ENCODE results near the gene MT1H.

Gene MT1H

DNA sequence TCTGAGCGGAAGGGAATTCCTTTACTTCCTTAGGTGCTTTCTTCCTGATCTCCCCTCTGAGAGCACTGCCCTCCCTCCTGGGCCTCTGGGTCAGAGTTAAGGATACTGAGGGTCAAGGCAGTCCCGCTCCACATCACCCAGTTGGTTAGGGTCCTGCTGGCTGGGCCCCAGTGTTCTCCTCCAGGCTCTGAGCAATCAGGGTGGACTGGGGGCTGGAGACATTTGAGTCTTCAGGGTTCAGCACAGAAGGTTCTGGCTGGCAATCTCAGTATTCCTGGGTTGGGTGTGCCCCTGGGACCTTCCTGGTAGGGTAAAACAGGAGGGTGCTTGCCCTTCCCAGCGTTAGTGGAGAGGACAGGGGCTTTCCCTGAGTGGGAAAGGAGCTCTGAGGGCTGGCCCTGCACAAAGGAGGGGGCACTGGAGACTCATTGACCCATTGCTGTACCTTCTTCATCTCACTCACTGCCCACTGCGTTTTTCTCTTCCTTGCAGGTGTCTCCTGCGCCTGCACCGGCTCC is 36.7 kb upstream of the MT1H start:
- H3K4me3 ChIP-seq (ENCODE audit: low read depth, low read length): no peak overlapping the region
- TF ChIP-seq, protein P1, sequence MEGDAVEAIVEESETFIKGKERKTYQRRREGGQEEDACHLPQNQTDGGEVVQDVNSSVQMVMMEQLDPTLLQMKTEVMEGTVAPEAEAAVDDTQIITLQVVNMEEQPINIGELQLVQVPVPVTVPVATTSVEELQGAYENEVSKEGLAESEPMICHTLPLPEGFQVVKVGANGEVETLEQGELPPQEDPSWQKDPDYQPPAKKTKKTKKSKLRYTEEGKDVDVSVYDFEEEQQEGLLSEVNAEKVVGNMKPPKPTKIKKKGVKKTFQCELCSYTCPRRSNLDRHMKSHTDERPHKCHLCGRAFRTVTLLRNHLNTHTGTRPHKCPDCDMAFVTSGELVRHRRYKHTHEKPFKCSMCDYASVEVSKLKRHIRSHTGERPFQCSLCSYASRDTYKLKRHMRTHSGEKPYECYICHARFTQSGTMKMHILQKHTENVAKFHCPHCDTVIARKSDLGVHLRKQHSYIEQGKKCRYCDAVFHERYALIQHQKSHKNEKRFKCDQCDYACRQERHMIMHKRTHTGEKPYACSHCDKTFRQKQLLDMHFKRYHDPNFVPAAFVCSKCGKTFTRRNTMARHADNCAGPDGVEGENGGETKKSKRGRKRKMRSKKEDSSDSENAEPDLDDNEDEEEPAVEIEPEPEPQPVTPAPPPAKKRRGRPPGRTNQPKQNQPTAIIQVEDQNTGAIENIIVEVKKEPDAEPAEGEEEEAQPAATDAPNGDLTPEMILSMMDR (IDR thresholded peaks at IDR 0.05; ENCODE audit: low read depth, low read length): no peak

DNA sequence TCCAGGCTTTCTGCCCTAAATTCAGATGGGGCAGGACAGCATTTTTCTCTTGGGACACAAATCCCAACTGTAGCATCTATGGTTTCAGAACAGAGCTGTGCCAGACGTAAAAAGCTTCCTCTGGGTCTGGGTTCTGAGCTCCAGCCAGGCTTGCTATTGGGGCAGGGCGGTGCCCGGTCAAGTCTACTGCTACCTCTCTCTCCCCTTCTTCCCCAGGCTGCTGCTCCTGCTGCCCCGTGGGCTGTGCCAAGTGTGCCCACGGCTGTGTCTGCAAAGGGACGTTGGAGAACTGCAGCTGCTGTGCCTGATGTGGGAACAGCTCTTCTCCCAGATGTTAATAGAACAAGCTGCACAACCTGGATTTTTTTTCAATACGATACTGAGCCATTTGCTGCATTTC is 36.1 kb upstream of the MT1H start:
- no peak overlapping the region for H3K4me3 ChIP-seq (ENCODE audit: low read depth, low read length)
- TF ChIP-seq, protein P1 (IDR thresholded peaks at IDR 0.05; ENCODE audit: low read depth, low read length): no peak

DNA sequence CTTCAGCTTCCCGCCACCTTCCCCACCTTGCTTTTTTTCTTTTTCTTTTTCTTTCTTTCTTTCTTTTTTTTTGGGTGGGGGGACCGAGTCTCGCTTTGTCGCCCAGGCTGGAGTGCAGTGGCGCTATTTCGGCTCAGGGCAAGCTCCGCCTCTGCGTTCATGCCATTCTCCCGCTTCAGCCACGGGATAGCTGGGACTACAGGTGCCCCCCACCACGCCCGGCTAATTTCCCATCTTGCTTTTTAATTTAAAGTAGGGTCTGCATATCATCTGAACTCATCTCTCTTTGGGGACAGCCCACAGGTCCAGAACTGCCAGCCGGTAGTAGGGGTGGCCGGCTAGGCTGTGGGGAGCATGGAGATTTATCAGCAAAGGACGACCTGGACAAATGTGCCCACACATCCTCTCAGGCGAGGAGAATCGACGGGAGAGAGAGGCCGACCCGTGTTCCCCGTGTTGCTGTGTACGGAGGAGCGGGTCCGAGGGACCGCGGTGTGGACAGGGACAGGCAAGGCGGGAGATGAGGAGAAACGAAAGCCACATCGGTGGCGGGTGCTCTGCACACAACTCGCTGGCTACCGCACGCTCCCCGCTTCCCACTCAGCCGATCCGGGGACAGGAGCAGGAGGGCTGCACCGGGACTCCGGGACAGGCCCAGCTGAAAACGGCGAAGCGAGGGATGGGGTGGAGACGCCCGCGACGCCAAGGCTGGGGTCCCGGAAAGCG is 34.7 kb upstream of the MT1H start:
- TF ChIP-seq, protein P1 (IDR thresholded peaks at IDR 0.05; ENCODE audit: low read depth, low read length): no peak

DNA sequence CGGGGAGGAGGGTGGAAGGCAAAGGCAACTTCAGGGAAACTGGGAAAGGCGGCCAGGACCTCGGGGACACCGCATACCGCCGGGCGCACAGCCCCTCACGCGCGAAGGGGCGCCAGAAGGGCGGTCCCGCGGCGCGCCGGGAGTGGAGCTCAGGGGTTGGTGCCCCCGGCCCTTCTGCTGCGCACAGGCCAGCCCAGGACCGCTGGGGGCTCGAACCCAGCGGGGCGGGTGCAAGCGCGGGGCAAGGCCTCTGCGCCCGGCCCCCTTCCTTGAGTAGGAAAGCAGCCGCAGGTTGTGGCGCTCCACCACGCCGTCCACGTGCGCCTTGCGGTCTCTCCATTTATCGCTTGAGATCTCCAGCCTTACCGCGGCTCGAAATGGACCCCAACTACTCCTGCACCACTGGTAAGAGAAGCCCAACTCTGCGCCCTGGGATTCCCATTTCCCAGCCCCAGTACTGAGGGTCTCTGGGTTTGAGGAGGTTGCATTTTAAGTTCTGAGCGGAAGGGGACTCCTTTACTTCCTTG is 34.1 kb upstream of the MT1H start:
- no peak overlapping the region for H3K4me3 ChIP-seq (ENCODE audit: low read depth, low read length)
- TF ChIP-seq, protein P1 (IDR thresholded peaks at IDR 0.05; ENCODE audit: low read depth, low read length): no peak

More for the DNA sequence above, 34.7 kb upstream of the MT1H start:
- H3K4me3 ChIP-seq (ENCODE audit: low read depth, low read length): no peak overlapping the region

DNA sequence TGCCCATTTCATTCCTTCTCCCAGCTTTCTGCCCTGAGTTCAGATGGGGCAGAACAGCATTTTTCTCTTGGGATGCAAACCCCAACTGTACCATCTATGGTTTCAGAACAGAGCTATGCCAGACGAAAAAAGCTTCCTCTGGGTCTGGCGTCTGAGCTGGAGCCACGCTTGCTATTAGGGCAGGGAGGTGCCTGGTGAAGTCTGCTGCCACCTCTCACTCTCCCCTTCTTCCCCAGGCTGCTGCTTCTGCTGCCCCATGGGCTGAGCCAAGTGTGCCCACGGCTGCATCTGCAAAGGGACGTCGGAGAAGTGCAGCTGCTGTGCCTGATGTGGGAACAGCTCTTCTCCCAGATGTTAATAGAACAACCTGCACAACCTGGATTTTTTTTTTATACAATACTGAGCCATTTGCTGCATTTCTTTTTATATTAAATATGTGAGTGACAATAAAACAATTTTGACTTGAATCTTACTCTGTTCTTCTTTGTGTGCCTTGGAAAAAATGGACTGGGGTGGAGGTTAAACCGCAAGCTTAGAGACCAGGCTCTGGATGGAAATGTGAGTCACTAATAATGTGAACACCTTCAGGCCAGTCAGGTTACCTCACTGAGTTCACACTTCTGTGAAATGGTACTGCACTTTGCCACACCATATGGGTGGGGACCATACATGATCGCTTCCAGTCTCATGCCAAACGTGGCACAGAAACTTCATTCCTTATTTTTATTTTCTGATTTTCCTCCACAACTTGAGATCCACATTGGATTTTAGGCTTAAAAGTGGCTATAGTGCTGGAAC is 32.8 kb upstream of the MT1H start:
- no peak overlapping the region for H3K4me3 ChIP-seq (ENCODE audit: low read depth, low read length)
- TF ChIP-seq, protein P1 (IDR thresholded peaks at IDR 0.05; ENCODE audit: low read depth, low read length): no peak

DNA sequence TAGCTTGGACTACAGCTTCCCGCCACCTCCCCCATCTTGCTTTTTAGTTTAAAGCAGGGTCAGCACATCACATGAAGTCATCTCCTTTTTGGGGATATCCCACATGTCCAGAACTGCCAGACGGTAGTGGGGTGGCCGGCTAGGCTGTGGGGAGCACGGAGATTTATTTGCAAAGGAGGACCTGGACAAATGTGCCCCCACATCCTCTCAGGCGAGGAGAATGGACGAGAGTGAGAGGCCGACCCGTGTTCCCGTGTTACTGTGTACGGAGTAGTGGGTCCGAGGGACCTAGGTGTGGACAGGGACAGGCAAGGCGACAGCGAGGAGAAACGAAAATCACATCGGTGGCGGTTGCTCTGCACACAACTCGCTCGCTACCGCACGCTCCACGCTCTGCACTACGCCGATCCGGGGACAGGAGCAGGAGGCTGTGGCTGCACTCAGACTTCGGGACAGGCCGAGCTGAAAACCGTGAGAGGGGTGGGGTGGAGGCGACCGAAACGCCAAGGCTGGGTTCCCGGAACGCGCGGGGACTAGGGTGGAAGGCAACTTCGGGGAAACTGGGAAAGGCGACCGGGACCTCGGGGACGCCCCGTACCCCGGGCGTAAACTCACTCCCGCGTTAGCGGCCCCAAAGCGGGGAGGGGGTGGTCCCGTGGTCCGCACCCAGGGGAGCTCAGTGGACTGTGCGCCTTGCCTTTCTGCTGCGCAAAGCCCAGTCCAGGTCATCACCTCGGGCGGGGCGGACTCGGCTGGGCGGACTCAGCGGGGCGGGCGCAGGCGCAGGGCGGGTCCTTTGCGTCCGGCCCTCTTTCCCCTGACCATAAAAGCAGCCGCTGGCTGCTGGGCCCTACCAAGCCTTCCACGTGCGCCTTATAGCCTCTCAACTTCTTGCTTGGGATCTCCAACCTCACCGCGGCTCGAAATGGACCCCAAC is 31.5 kb upstream of the MT1H start, which contains the start of gene MT1A:
Gene MT1A (plus strand): TSS at position 853 of the 937 bp plus-strand sequence. CDS start 73 bp downstream, at position 926.
- TF ChIP-seq, protein P1 (IDR thresholded peaks at IDR 0.05; ENCODE audit: low read depth, low read length): no peak
- H3K4me3 ChIP-seq (ENCODE audit: low read depth, low read length): peak within 1 kb of the TSS; percentile 47

Data from WI38 (cell line).